ENCODE measurements around the gene PLCH2. TPM values are rescaled to one million over a fixed set of nuclear protein-coding genes. Genes with fewer than 3 reads are reported as not detected.

Gene PLCH2, protein sequence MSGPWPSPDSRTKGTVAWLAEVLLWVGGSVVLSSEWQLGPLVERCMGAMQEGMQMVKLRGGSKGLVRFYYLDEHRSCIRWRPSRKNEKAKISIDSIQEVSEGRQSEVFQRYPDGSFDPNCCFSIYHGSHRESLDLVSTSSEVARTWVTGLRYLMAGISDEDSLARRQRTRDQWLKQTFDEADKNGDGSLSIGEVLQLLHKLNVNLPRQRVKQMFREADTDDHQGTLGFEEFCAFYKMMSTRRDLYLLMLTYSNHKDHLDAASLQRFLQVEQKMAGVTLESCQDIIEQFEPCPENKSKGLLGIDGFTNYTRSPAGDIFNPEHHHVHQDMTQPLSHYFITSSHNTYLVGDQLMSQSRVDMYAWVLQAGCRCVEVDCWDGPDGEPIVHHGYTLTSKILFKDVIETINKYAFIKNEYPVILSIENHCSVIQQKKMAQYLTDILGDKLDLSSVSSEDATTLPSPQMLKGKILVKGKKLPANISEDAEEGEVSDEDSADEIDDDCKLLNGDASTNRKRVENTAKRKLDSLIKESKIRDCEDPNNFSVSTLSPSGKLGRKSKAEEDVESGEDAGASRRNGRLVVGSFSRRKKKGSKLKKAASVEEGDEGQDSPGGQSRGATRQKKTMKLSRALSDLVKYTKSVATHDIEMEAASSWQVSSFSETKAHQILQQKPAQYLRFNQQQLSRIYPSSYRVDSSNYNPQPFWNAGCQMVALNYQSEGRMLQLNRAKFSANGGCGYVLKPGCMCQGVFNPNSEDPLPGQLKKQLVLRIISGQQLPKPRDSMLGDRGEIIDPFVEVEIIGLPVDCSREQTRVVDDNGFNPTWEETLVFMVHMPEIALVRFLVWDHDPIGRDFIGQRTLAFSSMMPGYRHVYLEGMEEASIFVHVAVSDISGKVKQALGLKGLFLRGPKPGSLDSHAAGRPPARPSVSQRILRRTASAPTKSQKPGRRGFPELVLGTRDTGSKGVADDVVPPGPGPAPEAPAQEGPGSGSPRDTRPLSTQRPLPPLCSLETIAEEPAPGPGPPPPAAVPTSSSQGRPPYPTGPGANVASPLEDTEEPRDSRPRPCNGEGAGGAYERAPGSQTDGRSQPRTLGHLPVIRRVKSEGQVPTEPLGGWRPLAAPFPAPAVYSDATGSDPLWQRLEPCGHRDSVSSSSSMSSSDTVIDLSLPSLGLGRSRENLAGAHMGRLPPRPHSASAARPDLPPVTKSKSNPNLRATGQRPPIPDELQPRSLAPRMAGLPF (N-terminal part only)
- total RNA-seq (ENCODE audit: unreplicated experiment) = 61.4 TPM
- long read RNA-seq, partial matches to known transcripts = 0 of 5 reads
- long read RNA-seq, other reads (novel, unspliced or antisense) = 5 of 5 reads

DNA sequence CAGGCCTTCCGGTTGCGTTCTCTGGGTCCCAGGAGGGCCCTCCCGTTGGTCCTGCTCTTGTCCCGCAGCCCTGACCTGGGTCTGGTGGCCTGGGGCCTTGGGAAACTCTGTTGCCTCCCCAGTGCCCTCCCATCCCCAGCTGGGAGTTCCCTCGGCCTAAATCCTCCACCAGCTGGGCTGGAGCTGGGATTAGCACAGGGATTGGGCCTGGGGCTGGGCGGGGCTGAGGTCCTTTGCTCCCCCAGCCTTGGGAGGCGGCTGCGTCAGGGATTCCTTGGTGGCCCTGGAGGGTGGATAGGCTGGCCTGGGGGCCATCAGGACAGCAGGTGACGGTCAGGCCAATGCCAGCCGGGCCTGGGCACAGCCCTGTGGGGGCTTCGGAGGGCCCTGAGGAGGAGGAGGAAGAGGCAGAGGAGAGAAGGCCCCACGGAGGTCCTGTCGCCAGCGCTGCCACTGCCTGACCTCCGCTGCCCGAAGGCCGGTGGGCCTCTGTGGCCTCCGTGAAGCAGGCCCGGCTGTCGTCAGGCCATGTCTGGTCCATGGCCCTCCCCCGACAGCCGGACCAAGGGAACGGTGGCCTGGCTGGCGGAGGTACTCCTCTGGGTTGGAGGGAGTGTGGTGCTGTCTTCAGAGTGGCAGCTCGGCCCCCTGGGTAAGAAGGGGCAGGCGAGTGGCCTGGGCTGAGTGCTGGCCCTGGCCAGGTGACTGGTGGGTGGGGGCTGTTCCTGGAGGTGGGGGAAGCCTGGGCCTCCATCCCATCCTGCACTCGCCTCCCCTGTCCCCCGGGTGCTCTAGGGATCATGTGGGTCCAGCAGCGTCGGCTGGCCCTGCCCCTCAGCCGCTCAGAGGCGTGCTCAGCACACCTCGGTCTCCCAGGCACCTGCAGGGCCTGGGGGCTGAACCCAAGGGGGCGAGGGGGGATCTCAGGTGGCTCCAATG is at the start of gene PLCH2:
Gene PLCH2 (plus strand): TSS at position 229 of the 939 bp plus-strand sequence. CDS start 300 bp downstream, at position 529.
- peaks cover 3% of the 10 kb centered on the region for H3K9me3 Mint-ChIP-seq (ENCODE audit: unreplicated experiment)
- peaks cover 8% of the 10 kb centered on the region for H3K27me3 Mint-ChIP-seq (ENCODE audit: unreplicated experiment)
- no peak for TF ChIP-seq CTCF (IDR thresholded peaks at IDR 0.05; ENCODE audit: partially characterized antibody, unreplicated experiment)
- peaks cover 15% of the 10 kb centered on the region for H3K4me1 Mint-ChIP-seq (ENCODE audit: low read depth, unreplicated experiment)
- peak; percentile 59 for DNase-seq
- no peaks in the 10 kb centered on the region for H3K36me3 Mint-ChIP-seq (ENCODE audit: unreplicated experiment)
- peak within 1 kb of the TSS; percentile 76 for H3K27ac Mint-ChIP-seq (ENCODE audit: unreplicated experiment)
- peak within 1 kb of the TSS; percentile 38 for H3K4me3 Mint-ChIP-seq (ENCODE audit: unreplicated experiment)

GRCh38 chr1:2426540-2426939 is 49.5 kb upstream of the PLCH2 start:
- Mint-ChIP-seq H3K4me3 (ENCODE audit: unreplicated experiment) (no peak overlapping the region), H3K36me3 (ENCODE audit: unreplicated experiment) (no peaks in the 10 kb centered on the region), H3K9me3 (ENCODE audit: unreplicated experiment) (peaks cover 6% of the 10 kb centered on the region), H3K4me1 (ENCODE audit: low read depth, unreplicated experiment) (peaks cover 5% of the 10 kb centered on the region), H3K27ac (ENCODE audit: unreplicated experiment) (no peak overlapping the region), H3K27me3 (ENCODE audit: unreplicated experiment) (no peaks in the 10 kb centered on the region)
- no peak for TF ChIP-seq CTCF (IDR thresholded peaks at IDR 0.05; ENCODE audit: partially characterized antibody, unreplicated experiment)
- no peak for DNase-seq

- Mint-ChIP-seq H3K36me3 (ENCODE audit: unreplicated experiment) (no peaks in the 10 kb centered on the region), H3K27ac (ENCODE audit: unreplicated experiment) (no peak overlapping the region), H3K27me3 (ENCODE audit: unreplicated experiment) (no peaks in the 10 kb centered on the region), H3K9me3 (ENCODE audit: unreplicated experiment) (peaks cover 6% of the 10 kb centered on the region), H3K4me3 (ENCODE audit: unreplicated experiment) (no peak overlapping the region), H3K4me1 (ENCODE audit: low read depth, unreplicated experiment) (peaks cover 5% of the 10 kb centered on the region)
- no peak for TF ChIP-seq CTCF (IDR thresholded peaks at IDR 0.05; ENCODE audit: partially characterized antibody, unreplicated experiment)
- no peak for DNase-seq
These were observed 49.0 kb upstream of the PLCH2 start for GRCh38 chr1:2427051-2427450.

DNA sequence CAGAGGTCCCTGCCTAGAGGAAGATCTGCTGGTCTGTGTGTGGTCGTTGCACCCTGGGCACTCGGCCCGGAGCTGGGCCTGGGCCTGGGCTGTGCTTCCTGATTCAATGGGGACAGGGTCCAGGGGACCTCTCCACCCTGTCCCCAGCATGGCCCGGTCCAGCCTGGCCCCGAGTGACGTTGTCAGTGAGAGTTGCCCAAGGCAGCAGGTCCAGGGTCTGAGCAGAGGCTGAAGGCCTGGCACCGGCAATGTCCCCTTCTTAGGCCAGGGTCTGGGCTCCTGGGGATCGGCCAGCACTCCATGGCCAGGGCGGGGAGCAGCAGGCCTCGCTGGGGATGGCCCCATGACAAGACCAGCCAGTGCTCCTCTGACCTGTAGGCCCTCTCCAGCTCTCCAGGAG is 48.1 kb upstream of the PLCH2 start:
- Mint-ChIP-seq H3K4me3 (ENCODE audit: unreplicated experiment) (no peak overlapping the region), H3K27ac (ENCODE audit: unreplicated experiment) (no peak overlapping the region), H3K27me3 (ENCODE audit: unreplicated experiment) (no peaks in the 10 kb centered on the region), H3K9me3 (ENCODE audit: unreplicated experiment) (peaks cover 2% of the 10 kb centered on the region), H3K4me1 (ENCODE audit: low read depth, unreplicated experiment) (peaks cover 5% of the 10 kb centered on the region), H3K36me3 (ENCODE audit: unreplicated experiment) (no peaks in the 10 kb centered on the region)
- no peak for DNase-seq
- no peak for TF ChIP-seq CTCF (IDR thresholded peaks at IDR 0.05; ENCODE audit: partially characterized antibody, unreplicated experiment)
